GM19467 (cell line): ENCODE measurements around the gene UBR3.
A peak's percentile ranks its signal among the peaks of the same experiment; 100 is the strongest.

Experiments used
- ATAC-seq: cut with Tn5 transposase; IDR thresholded peaks from one replicate; pipeline ENCODE4 v1.9.1; 2021; ENCODE audit warnings: mild to moderate bottlenecking, moderate library complexity; ENCODE audit not compliant: unreplicated experiment

The UBR3 gene

GRCh38 chr2:169984145-169984544, 156.9 kb downstream of the UBR3 start:
- no peak for ATAC-seq

GRCh38 chr2:169994752-169995151, 167.5 kb downstream of the UBR3 start:
- ATAC-seq, result no peak

GRCh38 chr2:169997140-169997887, 170.1 kb downstream of the UBR3 start:
- ATAC-seq, result no peak

GRCh38 chr2:169999054-169999453, 171.8 kb downstream of the UBR3 start:
- ATAC-seq, result no peak

- ATAC-seq, result no peak
These were observed 174.8 kb downstream of the UBR3 start for GRCh38 chr2:170002096-170002495.

GRCh38 chr2:170005702-170006101, 178.4 kb downstream of the UBR3 start:
- ATAC-seq, result no peak

GRCh38 chr2:170006587-170007325, 179.5 kb downstream of the UBR3 start:
- no peak for ATAC-seq

GRCh38 chr2:170009209-170009608, 182.0 kb downstream of the UBR3 start:
- ATAC-seq, result no peak

GRCh38 chr2:170012773-170013172, 185.5 kb downstream of the UBR3 start:
- no peak for ATAC-seq

- no peak for ATAC-seq
These were observed 186.7 kb downstream of the UBR3 start for GRCh38 chr2:170013802-170014551.

- ATAC-seq, result no peak
These were observed 187.5 kb downstream of the UBR3 start for GRCh38 chr2:170014769-170015168.

- no peak for ATAC-seq
These were observed 190.7 kb downstream of the UBR3 start for GRCh38 chr2:170017860-170018532.

GRCh38 chr2:170019060-170019805, 192.0 kb downstream of the UBR3 start:
- no peak for ATAC-seq

- ATAC-seq, result no peak
These were observed 193.5 kb downstream of the UBR3 start for GRCh38 chr2:170020777-170021176.

- ATAC-seq, result no peak
These were observed 195.4 kb downstream of the UBR3 start for GRCh38 chr2:170022692-170023091.

GRCh38 chr2:170024721-170025120, 197.5 kb downstream of the UBR3 start:
- peak; percentile 66 for ATAC-seq

- ATAC-seq, result no peak
These were observed 198.0 kb downstream of the UBR3 start for GRCh38 chr2:170025223-170025622.

GRCh38 chr2:170026361-170026760, 199.1 kb downstream of the UBR3 start:
- ATAC-seq, result no peak

GRCh38 chr2:170029551-170029950, 202.3 kb downstream of the UBR3 start:
- no peak for ATAC-seq

- no peak for ATAC-seq
These were observed 202.8 kb downstream of the UBR3 start for GRCh38 chr2:170030040-170030439.
